K562 (cell line): ENCODE results near the gene GLB1L. TPM values are rescaled to one million over a fixed set of nuclear protein-coding genes. Genes with fewer than 3 reads are reported as not detected.

Experiments
- microRNA counts: library from miRNA; unstranded; fragments of <30 nt; microRNA quantifications from one replicate; lab custom pipeline; 2016
- microRNA-seq: library from miRNA; unstranded; fragments of <30 nt; microRNA quantifications from one replicate; pipeline ENCODE4, GENCODE V29; 2018; ENCODE audit warnings: borderline microRNAs expressed
- polyA plus RNA-seq, 8 experiments: library from polyadenylated mRNA; depleted of rRNA in 4 of 8; stranded (reverse) in 5 of 8; unstranded in 3 of 8; fragments of >200 nt; fragmentation: Nextera tagmentation in 2 of 8; fragmentation: Illumina TruSeq in 1 of 8; extraction: Ambion mirVana in 2 of 8; extraction: Trizol in 1 of 8; gene quantifications; 2 replicates each; pipeline versions ENCODE4 v1.2.1 to v1.2.3, GENCODE V29; 2011 to 2014; ENCODE audit warnings: inconsistent platforms in 1 of 8, missing spikeins in 1 of 8
- small RNA-seq: library from RNA; depleted of rRNA; stranded (forward); fragments of <200 nt; gene quantifications from one replicate; pipeline ENCODE3, GENCODE V24; 2014
- total RNA-seq, 7 experiments: library from RNA; depleted of rRNA in 6 of 7; stranded (reverse); fragments of >200 nt in 6 of 7; fragmentation: Illumina TruSeq in 2 of 7; extraction: Trizol in 2 of 7; gene quantifications; 2 replicates each; pipeline versions ENCODE4 v1.2.1 to v1.2.3, GENCODE V29; 2011 to 2021; ENCODE audit warnings: low replicate concordance in 1 of 7

The GLB1L gene
- total and polyA plus RNA-seq, 9 of the 15 experiments (the other 6 are each of a cell fraction or from before 2014, with no cell fraction given), result 0.42 to 2.9 (median 2.5) TPM

MicroRNAs encoded within 50 kb of the gene (microRNA counts, 767-probe panel; counts per million panel counts)
- not detected for microRNA hsa-miR-153 (lab: Ali Mortazavi, UCI)

Small RNAs within 50 kb of the gene (microRNA-seq; reads per million reads assigned to microRNA genes)
- gene MIR153-1, result 0.46 reads per million

Small RNAs within 50 kb of the gene (small RNA-seq; reads per million reads assigned to genes)
- 0.55 reads per million, percentile 28 among the genes with 10 or more reads in this experiment for gene MIR153-1

Other genes starting within 250 kb of the GLB1L start
Only the 7 nearest of the 19 such genes appear.
- gene ABCB6, start 26.5 kb downstream of the GLB1L start, total RNA-seq (2014; rRNA removed), result 19.1 and 25.7 TPM in 2 replicates
- 15.2 and 16.8 TPM in 2 replicates for gene ABCB6, start 26.5 kb downstream of the GLB1L start, total RNA-seq (2014; rRNA removed; fragmentation: Illumina TruSeq; extraction: Trizol)
- gene ABCB6, start 26.5 kb downstream of the GLB1L start, total RNA-seq (2015; rRNA removed; fragmentation: Illumina TruSeq; extraction: Trizol), result 11.9 and 12.0 TPM in 2 replicates
- 29.2 and 31.6 TPM in 2 replicates for gene ABCB6, start 26.5 kb downstream of the GLB1L start, total RNA-seq (2021)
- gene ABCB6, start 26.5 kb downstream of the GLB1L start, polyA plus RNA-seq (2011; rRNA removed), result 21.0 and 45.8 TPM in 2 replicates
- gene ABCB6, start 26.5 kb downstream of the GLB1L start, polyA plus RNA-seq (2014; fragmentation: Illumina TruSeq; extraction: Trizol), result 26.6 and 29.8 TPM in 2 replicates
- 1 to 10 TPM; 3.7 to 8.1 TPM for gene ABCB6, start 26.5 kb downstream of the GLB1L start, polyA plus RNA-seq (2014; fragmentation: Nextera tagmentation; extraction: Ambion mirVana)
- gene ABCB6, start 26.5 kb downstream of the GLB1L start, polyA plus RNA-seq (2014; rRNA removed), result 13.6 and 15.1 TPM in 2 replicates
- 23.5 and 36.3 TPM in 2 replicates for gene ATG9A, start 15.8 kb downstream of the GLB1L start, total RNA-seq (2014; rRNA removed)
- 21.0 and 21.9 TPM in 2 replicates for gene ATG9A, start 15.8 kb downstream of the GLB1L start, total RNA-seq (2014; rRNA removed; fragmentation: Illumina TruSeq; extraction: Trizol)
- 13.9 and 19.3 TPM in 2 replicates for gene ATG9A, start 15.8 kb downstream of the GLB1L start, total RNA-seq (2015; rRNA removed; fragmentation: Illumina TruSeq; extraction: Trizol)
- 47.9 and 54.5 TPM in 2 replicates for gene ATG9A, start 15.8 kb downstream of the GLB1L start, total RNA-seq (2021)
- 65.6 and 83.0 TPM in 2 replicates for gene ATG9A, start 15.8 kb downstream of the GLB1L start, polyA plus RNA-seq (2011; rRNA removed)
- 38.7 and 40.7 TPM in 2 replicates for gene ATG9A, start 15.8 kb downstream of the GLB1L start, polyA plus RNA-seq (2014; fragmentation: Illumina TruSeq; extraction: Trizol)
- gene ATG9A, start 15.8 kb downstream of the GLB1L start, polyA plus RNA-seq (2014; fragmentation: Nextera tagmentation; extraction: Ambion mirVana), result under 1 TPM; 0.25 to 0.60 TPM
- gene ATG9A, start 15.8 kb downstream of the GLB1L start, polyA plus RNA-seq (2014; rRNA removed), result 23.4 and 35.3 TPM in 2 replicates
- 40.7 and 41.5 TPM in 2 replicates for gene ANKZF1, start 15.6 kb downstream of the GLB1L start, total RNA-seq (2014; rRNA removed)
- 22.5 and 26.3 TPM in 2 replicates for gene ANKZF1, start 15.6 kb downstream of the GLB1L start, total RNA-seq (2014; rRNA removed; fragmentation: Illumina TruSeq; extraction: Trizol)
- gene ANKZF1, start 15.6 kb downstream of the GLB1L start, total RNA-seq (2015; rRNA removed; fragmentation: Illumina TruSeq; extraction: Trizol), result 21.6 and 21.8 TPM in 2 replicates
- 36.3 and 43.5 TPM in 2 replicates for gene ANKZF1, start 15.6 kb downstream of the GLB1L start, total RNA-seq (2021)
- 47.0 and 86.3 TPM in 2 replicates for gene ANKZF1, start 15.6 kb downstream of the GLB1L start, polyA plus RNA-seq (2011; rRNA removed)
- 29.2 and 31.0 TPM in 2 replicates for gene ANKZF1, start 15.6 kb downstream of the GLB1L start, polyA plus RNA-seq (2014; fragmentation: Illumina TruSeq; extraction: Trizol)
- gene ANKZF1, start 15.6 kb downstream of the GLB1L start, polyA plus RNA-seq (2014; fragmentation: Nextera tagmentation; extraction: Ambion mirVana), result 1 to 10 TPM; 3.1 to 3.9 TPM
- 49.0 and 60.6 TPM in 2 replicates for gene ANKZF1, start 15.6 kb downstream of the GLB1L start, polyA plus RNA-seq (2014; rRNA removed)
- 5.4 and 9.9 TPM in 2 replicates for gene STK16, start within 50 bp of the GLB1L start, total RNA-seq (2014; rRNA removed)
- gene STK16, start within 50 bp of the GLB1L start, total RNA-seq (2014; rRNA removed; fragmentation: Illumina TruSeq; extraction: Trizol), result 13.1 and 17.8 TPM in 2 replicates
- 16.4 and 16.9 TPM in 2 replicates for gene STK16, start within 50 bp of the GLB1L start, total RNA-seq (2015; rRNA removed; fragmentation: Illumina TruSeq; extraction: Trizol)
- 18.2 and 19.8 TPM in 2 replicates for gene STK16, start within 50 bp of the GLB1L start, total RNA-seq (2021)
- gene STK16, start within 50 bp of the GLB1L start, polyA plus RNA-seq (2011; rRNA removed), result 34.6 and 41.4 TPM in 2 replicates
- 33.8 and 36.2 TPM in 2 replicates for gene STK16, start within 50 bp of the GLB1L start, polyA plus RNA-seq (2014; fragmentation: Illumina TruSeq; extraction: Trizol)
- gene STK16, start within 50 bp of the GLB1L start, polyA plus RNA-seq (2014; fragmentation: Nextera tagmentation; extraction: Ambion mirVana), result 10 to 100 TPM in 1 of 2 experiments, 1 to 10 TPM in 1; 5.6 to 12.9 TPM
- gene STK16, start within 50 bp of the GLB1L start, polyA plus RNA-seq (2014; rRNA removed), result 21.0 and 24.6 TPM in 2 replicates
- not detected in 2 replicates for gene TUBA4B, start 7.8 kb upstream of the GLB1L start, total RNA-seq (2014; rRNA removed)
- gene TUBA4B, start 7.8 kb upstream of the GLB1L start, total RNA-seq (2014; rRNA removed; fragmentation: Illumina TruSeq; extraction: Trizol), result not detected in 2 replicates
- gene TUBA4B, start 7.8 kb upstream of the GLB1L start, total RNA-seq (2015; rRNA removed; fragmentation: Illumina TruSeq; extraction: Trizol), result not detected in 2 replicates
- gene TUBA4B, start 7.8 kb upstream of the GLB1L start, total RNA-seq (2021), result not detected in 2 replicates
- not detected in 2 replicates for gene TUBA4B, start 7.8 kb upstream of the GLB1L start, polyA plus RNA-seq (2011; rRNA removed)
- not detected in 2 replicates for gene TUBA4B, start 7.8 kb upstream of the GLB1L start, polyA plus RNA-seq (2014; fragmentation: Illumina TruSeq; extraction: Trizol)
- gene TUBA4B, start 7.8 kb upstream of the GLB1L start, polyA plus RNA-seq (2014; fragmentation: Nextera tagmentation; extraction: Ambion mirVana), result under 1 TPM in 1 of 2 experiments, not detected in 1; 0.04 TPM
- gene TUBA4B, start 7.8 kb upstream of the GLB1L start, polyA plus RNA-seq (2014; rRNA removed), result not detected in 2 replicates
- 32.8 and 47.0 TPM in 2 replicates for gene TUBA4A, start 8.5 kb upstream of the GLB1L start, total RNA-seq (2014; rRNA removed)
- 30.0 and 32.1 TPM in 2 replicates for gene TUBA4A, start 8.5 kb upstream of the GLB1L start, total RNA-seq (2014; rRNA removed; fragmentation: Illumina TruSeq; extraction: Trizol)
- gene TUBA4A, start 8.5 kb upstream of the GLB1L start, total RNA-seq (2015; rRNA removed; fragmentation: Illumina TruSeq; extraction: Trizol), result 25.1 and 26.9 TPM in 2 replicates
- gene TUBA4A, start 8.5 kb upstream of the GLB1L start, total RNA-seq (2021), result 52.4 and 57.6 TPM in 2 replicates
- 48.6 and 71.9 TPM in 2 replicates for gene TUBA4A, start 8.5 kb upstream of the GLB1L start, polyA plus RNA-seq (2011; rRNA removed)
- 126 and 174 TPM in 2 replicates for gene TUBA4A, start 8.5 kb upstream of the GLB1L start, polyA plus RNA-seq (2014; fragmentation: Illumina TruSeq; extraction: Trizol)
- 10 to 100 TPM; 31.5 to 60.0 TPM for gene TUBA4A, start 8.5 kb upstream of the GLB1L start, polyA plus RNA-seq (2014; fragmentation: Nextera tagmentation; extraction: Ambion mirVana)
- gene TUBA4A, start 8.5 kb upstream of the GLB1L start, polyA plus RNA-seq (2014; rRNA removed), result 42.4 and 48.9 TPM in 2 replicates
- 1.6 and 1.7 TPM in 2 replicates for gene DNAJB2, start 33.9 kb upstream of the GLB1L start, total RNA-seq (2014; rRNA removed)
- 0.99 and 1.1 TPM in 2 replicates for gene DNAJB2, start 33.9 kb upstream of the GLB1L start, total RNA-seq (2014; rRNA removed; fragmentation: Illumina TruSeq; extraction: Trizol)
- 1.7 and 2.1 TPM in 2 replicates for gene DNAJB2, start 33.9 kb upstream of the GLB1L start, total RNA-seq (2015; rRNA removed; fragmentation: Illumina TruSeq; extraction: Trizol)
- gene DNAJB2, start 33.9 kb upstream of the GLB1L start, total RNA-seq (2021), result 2.5 and 2.8 TPM in 2 replicates
- gene DNAJB2, start 33.9 kb upstream of the GLB1L start, polyA plus RNA-seq (2011; rRNA removed), result 2.6 and 8.2 TPM in 2 replicates
- gene DNAJB2, start 33.9 kb upstream of the GLB1L start, polyA plus RNA-seq (2014; fragmentation: Illumina TruSeq; extraction: Trizol), result 1.8 and 2.2 TPM in 2 replicates
- gene DNAJB2, start 33.9 kb upstream of the GLB1L start, polyA plus RNA-seq (2014; fragmentation: Nextera tagmentation; extraction: Ambion mirVana), result under 1 TPM in 1 of 2 experiments, not detected in 1; 0.08 TPM
- gene DNAJB2, start 33.9 kb upstream of the GLB1L start, polyA plus RNA-seq (2014; rRNA removed), result 3.0 and 3.9 TPM in 2 replicates